ENCODE measurements around the gene TSR2.
A peak's percentile ranks its signal among the peaks of the same experiment; 100 is the strongest.

TSR2 gene

DNA sequence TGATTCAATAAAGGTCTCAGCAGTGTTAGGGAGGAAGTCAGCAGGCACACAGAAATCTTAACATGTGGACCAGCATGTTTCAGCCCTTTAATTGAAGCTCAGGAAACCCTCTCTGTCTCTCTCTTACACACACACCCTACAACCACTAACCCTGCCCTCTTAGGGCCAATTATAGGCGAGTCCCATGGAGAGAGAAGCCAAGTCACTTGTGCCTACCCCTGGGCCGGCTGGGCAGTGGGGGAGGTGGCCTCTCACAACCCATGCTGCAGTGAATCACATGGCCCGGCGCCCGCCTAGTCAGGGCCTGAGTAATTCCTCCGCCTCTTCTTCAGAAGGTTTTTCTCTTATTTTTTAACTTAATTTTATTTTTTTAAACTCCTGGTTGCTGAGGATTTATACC, 52.1 kb downstream of the TSR2 start:
- H3K4me3 ChIP-seq (ENCODE audit: low read length), result peak overlapping the region; percentile 12
- TF ChIP-seq, protein P1, sequence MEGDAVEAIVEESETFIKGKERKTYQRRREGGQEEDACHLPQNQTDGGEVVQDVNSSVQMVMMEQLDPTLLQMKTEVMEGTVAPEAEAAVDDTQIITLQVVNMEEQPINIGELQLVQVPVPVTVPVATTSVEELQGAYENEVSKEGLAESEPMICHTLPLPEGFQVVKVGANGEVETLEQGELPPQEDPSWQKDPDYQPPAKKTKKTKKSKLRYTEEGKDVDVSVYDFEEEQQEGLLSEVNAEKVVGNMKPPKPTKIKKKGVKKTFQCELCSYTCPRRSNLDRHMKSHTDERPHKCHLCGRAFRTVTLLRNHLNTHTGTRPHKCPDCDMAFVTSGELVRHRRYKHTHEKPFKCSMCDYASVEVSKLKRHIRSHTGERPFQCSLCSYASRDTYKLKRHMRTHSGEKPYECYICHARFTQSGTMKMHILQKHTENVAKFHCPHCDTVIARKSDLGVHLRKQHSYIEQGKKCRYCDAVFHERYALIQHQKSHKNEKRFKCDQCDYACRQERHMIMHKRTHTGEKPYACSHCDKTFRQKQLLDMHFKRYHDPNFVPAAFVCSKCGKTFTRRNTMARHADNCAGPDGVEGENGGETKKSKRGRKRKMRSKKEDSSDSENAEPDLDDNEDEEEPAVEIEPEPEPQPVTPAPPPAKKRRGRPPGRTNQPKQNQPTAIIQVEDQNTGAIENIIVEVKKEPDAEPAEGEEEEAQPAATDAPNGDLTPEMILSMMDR (conservative IDR thresholded peaks at IDR 0.05; ENCODE audit: low read length), result no peak
- peak; percentile 57 for DNase-seq (ENCODE audit: low read depth)

DNA sequence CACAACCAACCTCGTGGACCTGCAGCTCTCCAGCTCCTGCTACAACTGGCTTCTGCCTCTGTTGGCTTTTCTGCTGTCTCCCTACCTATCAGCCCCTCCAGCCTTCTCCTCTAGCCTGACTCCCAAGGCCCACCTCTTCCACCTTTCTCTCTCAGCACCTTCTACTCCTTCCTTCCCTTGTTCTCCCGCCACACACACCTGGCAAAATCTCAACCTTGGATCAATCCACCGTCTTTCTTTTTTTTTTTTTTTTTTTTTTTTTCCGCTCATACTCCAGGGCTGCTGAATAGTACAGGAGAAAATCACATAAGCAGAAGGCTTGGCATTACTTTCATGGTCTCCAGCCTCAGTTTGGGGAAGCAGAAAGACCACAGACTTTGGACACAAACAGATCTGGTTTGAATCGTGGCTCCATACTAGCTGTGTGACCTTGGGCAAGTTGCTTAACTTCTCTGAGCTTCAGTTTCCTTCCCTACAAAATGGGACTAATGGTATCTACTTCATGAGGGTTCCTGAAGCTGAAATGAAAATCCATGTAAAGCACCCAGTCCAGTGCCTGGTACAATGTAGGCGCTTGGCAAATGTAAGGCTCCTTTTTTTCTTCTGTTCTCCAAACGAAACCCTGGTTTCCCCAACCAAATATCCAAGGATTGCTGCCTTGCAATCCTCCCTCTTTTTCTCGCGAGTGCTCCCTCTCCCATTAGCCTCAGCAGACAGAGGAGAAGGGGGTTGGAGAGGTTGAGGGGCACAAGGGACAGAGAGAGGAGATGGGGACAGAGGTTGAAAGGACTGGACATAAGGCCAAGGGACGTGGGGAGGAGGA, 54.2 kb downstream of the TSR2 start:
- peak overlapping the region; percentile 69 for H3K4me3 ChIP-seq (ENCODE audit: low read length)
- TF ChIP-seq, protein P1 (conservative IDR thresholded peaks at IDR 0.05; ENCODE audit: low read length), result no peak
- DNase-seq (ENCODE audit: low read depth), result no peak
